HG03196 (cell line): ENCODE data around the gene DNMT3A.
A peak's percentile ranks its signal among the peaks of the same experiment; 100 is the strongest.

Experiments used
- ATAC-seq: cut with Tn5 transposase; IDR thresholded peaks from one replicate; pipeline ENCODE4 v1.9.1; 2021; ENCODE audit not compliant: unreplicated experiment

Gene DNMT3A

DNA sequence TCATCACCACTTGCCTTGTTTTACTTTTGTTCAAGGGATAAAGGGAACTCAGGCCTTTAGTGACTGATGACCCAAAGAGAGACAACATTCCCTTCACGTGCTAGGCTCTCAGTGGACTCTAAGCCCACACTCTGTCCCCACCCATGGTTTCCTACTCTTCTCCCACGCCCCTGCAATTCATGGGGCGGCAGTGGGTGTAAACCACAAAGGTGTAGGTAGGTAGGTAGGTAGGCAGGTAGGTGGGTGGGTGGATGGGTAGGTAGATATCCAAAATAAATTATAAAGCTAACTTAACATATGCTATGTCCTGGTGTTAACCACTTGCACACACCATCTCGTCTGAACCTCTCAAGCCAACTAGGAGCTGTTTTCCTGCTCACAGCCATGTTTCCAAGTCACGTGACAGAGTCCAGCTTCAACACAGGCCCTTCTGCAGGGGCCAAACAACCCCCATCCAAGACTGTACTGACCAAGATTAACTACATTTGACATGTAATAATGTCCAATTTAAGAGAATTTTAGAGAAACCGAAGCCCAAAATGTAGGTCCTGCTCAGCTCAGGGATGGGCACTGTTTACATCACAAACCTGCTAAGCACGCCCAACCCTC lies 33.7 kb downstream of the DNMT3A start:
- ATAC-seq: no peak

DNA sequence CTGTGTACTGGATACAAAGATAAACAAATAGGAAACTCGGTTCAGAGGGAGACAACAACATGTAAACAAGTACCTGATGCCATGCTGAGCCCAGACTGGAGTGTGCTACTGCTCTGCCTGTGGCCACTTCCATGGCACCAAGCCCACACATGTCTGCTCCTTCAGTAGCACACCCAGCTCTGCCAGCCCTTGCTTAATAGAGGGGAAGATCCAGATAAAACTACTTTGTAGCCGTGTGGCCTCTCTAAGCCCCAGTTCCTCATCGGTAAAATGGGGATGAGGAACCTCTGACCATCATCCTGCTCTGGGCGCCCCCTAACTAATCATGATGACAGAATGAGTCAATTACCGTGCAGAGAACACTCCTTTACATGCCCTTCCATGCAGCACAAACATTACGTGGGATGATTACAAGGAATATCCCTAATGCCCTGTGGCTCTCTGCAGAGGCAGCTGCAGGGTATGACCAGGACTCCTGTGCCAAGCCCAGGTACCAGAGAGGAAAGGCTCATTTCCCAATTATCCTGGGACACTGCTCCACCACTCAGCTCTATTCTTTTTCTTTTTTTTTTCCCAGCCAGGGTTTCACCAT lies 34.9 kb downstream of the DNMT3A start:
- no peak for ATAC-seq

DNA sequence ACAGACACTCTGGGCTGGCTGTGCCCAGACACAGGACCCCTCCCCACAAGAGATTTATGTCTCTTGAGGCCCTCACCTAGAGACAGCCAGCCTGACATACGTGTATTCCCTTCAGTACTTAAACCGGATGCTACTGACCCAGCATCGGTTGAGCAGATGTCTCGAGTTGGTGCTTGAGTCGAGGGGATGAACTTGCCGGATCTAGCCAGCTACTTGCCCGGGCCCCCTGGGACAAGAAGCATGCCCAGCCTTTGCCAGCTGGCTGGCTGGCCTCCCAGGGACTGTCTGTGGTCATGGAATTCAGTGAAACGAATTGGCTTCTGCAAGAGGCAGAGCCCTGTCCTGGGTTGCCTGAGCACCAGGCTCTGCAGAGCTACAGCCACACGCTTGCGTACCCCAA lies 36.0 kb downstream of the DNMT3A start:
- no peak for ATAC-seq

DNA sequence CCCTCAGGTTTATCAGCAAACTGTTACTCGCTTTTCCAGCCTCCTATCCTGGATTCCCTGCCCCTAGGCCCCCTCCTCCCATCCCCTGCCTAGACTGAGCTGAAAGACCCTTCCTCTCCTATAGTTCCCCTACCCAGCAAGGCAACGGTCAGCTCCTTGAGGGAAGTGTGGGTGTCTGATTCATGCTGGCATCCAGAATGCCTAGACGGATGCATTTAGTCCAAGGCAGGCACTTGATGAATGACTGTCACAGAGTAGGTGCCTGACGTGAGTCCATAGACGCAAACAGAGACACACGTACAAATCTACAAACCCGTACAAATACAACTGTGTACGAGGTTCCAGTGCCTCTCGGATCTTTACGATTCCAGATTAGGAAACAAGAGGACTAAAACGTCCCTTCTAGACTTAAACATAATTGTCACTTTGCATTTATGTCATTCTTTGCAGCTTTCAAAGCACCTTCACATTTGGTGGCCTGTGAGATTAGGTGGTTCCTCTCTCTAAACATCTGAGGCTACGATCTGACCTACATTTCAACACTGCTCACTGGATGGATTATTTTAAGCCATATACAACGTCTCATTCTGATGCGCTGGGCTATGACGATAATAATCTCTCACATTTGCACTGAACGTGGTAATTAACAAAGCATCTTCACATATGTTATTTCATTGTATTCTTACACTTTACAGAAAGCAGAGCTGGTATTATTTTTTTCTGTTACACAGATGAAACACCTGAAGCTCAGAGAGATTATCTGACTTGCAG lies 36.7 kb downstream of the DNMT3A start:
- no peak for ATAC-seq

DNA sequence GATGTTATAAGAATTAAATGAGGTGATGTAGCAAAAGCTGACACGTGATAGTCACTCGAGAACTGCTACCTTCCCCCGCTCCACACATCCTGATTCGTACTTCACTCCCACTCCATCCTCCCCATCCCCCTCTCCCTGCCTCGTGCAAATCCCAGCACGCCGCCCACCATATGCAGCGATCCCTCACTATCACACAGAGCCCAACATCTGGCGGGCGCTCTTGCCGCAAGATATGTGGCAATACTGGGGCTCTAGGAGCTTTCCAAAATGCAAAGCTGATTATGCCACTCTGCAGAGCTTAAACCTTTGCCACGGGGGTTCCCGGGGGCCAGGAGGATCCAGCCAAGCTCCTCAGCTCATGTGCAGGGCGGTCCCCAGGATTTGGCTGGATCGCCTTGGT lies 37.4 kb downstream of the DNMT3A start:
- no peak for ATAC-seq

DNA sequence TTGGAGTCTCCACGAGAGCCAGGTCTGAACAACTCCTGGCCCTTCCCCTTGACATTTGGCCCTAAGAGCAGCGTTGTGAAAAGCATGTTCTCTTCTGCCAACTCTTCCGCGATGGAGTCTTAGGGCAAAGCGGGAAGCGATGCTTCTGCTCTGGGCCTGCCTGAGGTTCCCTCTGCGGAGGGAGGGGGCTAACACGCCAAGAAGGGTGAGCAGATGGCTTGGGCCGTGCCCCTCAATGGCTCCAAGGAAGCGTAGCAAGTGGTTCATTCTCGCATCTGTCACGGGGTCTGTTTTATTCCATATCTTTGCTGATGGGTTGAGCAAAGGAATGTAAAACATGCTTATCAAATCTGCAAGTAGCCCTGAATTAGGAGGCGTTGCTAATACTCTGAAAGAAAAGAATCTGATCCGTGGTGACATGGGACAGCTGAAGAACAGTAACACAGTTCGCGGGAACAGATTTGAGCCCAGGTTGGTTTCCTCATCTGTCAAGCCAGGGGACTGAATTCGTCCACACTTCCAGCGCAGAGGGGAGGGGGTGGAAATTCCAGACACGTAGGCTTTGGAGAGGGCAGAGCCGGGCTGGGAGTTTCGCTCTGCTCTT lies 38.0 kb downstream of the DNMT3A start:
- no peak for ATAC-seq

DNA sequence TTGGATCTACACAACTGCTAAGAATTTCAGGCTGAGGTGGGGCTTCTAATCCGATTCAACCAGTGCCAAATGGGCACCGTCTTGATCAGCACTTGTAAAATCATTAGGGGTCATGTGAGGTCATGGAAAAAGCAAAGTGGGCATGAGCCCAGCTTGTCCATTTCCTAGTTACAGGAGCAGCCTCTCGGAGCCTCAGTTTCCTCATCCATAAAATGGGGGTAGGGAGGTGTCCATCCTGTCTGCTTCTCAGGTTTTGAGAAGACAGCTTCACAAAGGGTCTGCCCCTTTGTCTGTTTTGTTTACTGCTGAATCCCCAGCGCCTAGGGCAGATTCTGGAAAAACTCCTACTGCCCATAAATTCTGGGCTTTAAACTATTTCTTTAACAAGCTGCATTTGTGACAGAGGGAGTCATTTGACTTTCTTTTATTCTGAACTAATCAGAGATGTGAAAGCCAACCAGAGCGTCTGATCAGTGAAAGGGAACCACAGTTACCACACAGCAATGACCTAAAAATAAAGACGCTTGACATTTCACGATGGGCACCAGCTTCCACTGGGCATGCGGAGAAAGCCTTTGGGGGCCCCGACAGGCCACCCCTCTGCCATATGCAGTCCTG lies 38.9 kb downstream of the DNMT3A start:
- no peak for ATAC-seq

DNA sequence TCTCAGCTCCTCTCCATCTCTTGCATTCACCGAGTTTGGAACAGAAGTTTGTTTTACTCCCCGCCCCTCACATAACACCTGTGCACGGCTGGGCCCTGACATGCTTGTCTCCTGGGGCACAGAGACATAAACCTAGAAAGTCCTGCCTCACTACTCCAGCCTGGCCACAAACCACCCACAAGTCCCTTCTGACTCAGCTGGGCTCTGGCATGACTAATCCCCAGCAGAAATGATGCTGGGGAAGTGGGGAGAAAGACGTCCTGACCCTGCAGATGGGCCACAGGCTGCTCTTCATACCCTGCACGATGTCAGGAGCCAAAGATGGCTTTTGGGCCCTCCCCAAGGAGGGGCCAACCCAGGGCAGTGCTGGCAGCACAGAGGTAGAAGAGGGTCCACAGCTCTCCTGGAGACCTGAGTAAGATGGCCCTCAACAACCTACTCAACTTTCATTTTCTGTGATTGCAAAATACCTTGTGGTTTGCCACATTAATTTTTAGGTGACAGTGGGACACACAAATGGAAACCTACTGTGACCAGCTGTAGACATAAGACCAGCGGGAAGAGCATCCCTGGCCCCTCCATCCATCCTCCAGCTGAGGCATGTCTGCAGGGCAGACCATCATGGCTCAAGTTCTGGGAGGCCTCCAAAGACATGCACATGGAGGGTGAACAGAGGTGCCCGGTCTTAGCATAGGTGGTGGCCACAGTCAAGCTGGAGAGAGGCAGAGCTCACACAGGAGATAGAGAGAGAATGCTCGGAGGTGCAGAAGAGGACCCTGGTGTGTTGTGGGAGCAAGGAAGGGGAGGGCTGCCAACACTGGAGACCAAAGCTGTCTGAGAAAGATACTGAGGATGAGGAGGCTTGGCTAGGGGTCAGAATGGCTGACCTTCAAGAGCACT lies 40.0 kb downstream of the DNMT3A start:
- peak; percentile 94 for ATAC-seq

DNA sequence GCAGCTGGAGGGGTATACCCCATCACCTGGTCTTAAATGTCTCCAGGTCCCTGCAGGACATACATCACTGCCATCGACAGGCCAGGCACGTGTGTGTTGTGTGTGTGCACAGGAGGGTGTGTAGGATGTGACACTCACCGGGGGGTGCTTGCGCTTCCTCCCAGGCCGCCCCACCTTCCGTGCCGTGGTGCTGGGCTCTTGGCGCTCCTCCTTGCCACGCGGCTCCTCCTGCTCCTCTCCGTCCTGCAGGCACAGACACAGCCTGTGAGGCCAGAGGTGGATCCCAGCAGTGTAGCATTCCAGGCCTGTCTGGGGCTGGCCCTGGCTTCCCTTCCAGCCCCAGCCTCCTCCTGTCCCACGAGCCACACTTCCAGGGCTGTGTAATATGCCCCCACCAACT lies 41.7 kb downstream of the DNMT3A start:
- no peak for ATAC-seq

DNA sequence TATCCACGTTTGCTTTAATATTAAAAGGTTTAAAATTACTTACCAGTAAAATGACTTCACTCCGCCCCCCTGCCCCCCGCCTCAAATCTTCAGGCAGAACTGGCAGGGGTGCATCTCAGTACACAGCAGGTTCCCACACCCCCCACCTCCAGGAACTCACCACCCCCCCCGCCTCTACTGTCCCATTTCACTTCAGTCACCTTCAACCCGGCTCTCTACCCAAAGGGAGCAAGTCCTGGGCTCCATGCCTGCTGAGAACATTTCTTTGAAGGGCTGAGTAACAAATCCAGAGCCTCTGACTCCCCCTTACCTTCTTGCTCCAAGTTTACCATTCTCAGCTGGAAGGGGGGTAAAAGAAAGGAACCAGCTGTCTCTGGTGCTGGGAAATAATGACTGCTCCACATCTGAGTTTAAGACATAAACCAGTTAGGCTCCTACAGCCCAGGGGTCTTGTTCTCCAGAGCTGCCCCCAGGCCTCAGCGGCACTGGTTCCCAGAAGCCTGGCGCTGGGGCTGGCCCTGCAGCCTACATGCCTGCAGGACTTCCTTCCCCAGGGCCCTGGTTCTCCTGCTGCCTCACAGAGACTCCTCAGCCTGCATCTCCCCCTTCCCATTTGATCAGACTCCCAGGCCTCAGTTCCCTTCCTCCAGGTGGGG lies 42.8 kb downstream of the DNMT3A start:
- ATAC-seq: no peak

DNA sequence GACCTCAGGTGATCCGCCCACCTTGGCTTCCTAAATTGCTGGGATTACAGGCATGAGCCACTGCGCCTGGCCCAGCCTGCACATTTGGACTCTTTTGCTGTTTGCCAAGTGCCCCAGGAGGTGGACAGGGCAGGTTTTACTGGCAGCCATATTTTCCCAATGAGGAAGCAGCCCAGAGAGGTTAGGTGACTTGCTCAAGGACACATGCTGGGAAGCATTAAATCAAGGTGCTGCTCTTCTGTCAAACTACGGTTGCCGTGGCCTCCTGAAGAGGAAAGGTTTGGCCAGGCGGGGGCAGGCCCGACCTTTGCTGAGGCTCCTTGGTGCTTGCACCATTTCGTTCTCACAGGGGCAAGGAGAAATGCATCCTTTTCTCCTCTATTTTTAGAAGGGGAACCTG lies 44.0 kb downstream of the DNMT3A start:
- no peak for ATAC-seq

DNA sequence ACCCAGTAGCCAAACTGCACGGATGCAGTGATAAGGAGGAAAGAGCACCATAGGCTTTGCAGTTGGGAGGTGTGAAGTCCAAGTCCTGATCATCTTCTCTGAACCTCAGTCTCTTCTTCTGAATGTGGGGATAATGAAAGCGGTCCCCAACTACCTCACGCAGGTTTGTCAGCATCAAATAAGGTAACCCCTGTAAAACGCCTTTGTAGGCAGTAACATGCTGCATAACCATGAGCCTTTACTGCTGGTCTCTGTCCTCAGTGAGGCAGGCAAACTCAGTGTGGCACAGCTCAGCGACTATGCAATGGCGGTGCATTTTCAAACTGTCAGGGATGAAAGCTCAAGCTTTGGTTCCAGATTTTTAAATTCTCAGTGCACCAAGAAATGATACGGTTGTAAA lies 46.1 kb downstream of the DNMT3A start:
- no peak for ATAC-seq

DNA sequence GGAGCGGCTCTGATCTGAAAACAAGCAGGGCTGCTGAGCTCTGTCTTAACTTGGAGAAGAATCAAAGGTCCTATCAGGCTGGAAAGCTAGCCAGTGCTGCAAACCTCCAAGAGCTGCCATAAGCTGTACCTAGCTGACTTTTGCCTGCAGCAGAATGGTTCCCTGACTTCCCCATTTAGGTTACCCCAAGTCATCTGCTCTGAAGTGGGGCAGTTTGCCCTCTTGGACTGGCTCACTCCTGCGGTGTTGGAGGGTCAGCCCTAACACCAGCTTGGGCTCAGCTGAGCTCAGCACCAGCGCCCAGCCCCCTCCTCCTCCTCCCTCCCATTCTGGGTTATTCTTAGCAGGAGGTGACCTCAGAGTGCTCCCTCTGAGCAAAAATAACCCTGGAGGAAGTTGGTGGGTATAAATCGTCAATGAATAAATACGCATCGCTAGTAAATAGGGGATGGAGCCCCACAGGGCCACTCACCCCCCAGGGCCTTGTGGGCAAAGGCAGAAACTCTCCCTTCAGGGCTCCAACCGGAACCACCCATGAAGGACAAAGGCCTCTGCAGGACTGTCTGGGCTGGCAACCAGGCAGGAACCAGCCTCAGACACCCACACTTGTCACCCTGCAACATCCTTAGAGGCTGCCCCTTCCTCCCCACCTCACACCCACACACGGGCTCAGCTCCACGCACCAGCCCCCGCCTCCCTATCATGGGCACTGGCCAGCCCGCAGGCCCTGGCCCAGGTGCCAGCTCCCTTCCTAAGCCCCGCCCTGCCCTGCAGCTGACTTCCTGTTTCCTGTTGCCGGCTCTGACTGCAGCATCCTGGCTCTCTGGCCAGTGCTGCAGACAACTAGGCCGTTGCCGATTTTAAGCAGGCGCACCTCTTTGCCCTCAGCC lies 46.9 kb downstream of the DNMT3A start:
- peak; percentile 73 for ATAC-seq

DNA sequence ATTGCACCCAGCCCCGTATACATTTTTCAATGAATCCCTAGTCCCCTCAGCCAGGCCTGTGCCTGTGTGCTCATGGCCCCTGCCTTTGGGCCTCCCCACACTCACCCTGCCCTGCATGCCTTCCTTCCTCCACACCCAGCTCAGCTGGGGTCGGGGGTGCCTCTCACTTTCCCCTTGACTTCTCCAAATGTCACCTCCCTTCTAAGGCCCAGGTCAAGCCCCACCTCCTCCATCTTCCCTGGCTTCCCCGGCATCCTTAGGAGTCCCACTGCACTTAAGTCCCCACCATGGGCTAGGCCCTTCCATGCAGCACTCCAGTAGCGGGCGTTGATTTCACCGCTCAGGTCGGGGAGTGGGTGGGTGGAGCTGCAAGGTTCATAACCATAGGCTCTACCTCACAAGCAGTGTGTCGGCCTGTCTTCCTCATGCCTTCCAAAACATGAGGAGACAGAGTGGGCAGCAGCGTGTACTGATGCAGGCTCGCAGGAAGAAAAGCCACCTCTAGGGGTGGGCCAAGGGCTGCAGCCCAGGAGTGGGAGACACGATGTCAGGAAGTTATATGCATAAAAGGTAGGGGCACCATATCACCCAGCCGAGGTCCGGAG lies 47.7 kb downstream of the DNMT3A start:
- no peak for ATAC-seq

DNA sequence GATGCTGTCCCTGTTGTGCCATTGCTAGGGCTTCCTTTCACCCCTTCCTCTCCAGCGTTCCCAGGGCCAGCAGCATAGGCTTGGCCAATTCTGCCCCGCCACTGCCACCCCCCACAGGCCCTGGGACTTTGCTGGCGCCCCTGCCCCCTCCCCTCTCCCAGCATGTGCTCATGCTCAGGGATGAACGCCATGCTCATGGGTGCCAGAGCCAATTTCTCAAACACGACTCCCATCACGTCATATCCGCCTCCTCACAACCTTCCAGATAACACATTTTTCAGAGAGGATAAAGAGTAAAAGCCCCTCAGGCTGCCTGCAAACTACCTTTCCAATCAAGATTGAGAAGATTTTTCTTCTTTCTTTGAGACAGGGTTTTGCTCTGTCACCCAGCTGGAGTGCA lies 48.6 kb downstream of the DNMT3A start:
- no peak for ATAC-seq

DNA sequence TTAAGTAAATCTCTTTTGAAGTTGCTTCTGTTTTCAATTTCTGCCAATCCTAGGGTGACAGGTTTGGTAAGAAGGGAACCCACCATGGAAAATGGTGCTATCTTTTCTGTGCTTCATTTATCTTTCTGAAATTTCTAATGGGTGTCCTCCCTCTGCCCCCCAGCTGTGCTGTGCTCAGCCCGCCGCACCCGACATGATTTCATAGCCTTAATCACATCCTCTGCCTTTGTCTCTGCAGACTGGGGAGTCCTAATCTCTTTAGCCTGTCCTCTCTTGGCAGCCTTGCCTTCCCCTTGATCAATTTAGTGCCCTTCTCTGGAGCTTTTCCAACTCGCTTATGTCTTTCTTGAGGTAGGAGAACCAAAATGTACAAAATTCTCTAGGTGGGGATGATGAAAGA lies 49.3 kb downstream of the DNMT3A start:
- no peak for ATAC-seq

DNA sequence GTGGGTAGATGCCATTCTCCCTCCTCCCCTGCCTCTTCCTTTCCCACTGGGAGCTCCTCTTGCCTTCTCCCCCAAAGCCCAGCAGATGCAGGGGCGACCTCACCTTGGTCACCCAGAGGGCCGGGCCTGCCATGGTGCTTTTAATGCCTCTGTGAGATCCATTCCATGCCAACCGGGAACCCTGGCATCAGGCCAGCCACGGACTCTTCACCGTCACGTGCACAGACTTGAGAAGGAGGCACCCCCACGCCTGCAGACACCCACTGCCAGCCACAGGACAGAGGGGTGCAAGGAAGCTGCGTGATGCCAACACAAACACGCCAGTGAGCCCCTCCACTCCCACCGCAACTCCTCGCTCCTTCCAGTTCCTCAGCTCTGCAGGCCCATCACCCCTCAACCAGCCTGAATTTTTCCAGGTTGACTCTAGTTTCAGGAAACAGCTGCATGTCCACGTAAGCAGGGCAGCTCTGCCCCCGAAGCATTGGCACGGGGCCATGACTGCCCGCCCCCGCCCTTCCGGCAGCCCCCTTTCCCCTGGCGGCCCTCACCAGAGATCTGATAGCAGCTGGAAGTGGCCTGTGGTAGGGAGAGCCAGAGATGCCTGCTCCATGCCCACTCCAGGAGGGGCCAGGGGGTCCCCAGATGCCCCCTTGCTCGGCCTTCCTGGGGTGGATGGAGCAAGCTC lies 50.8 kb downstream of the DNMT3A start:
- ATAC-seq: no peak
